IPS-18c (cell line): ENCODE data around the gene WNT9B.

Experiments used
- H3K4me3 ChIP-seq: 2 replicates; pipeline ENCODE4 v1.7.0; 2013; ENCODE audit warnings: low read depth, mild to moderate bottlenecking, low read length, moderate library complexity; ENCODE audit not compliant: insufficient read depth
- H3K9me3 ChIP-seq: one replicate; pipeline ENCODE4 v1.6.1; 2013; ENCODE audit warnings: mild to moderate bottlenecking, low read length, moderate library complexity; ENCODE audit not compliant: control insufficient read depth, insufficient read depth

WNT9B gene, protein sequence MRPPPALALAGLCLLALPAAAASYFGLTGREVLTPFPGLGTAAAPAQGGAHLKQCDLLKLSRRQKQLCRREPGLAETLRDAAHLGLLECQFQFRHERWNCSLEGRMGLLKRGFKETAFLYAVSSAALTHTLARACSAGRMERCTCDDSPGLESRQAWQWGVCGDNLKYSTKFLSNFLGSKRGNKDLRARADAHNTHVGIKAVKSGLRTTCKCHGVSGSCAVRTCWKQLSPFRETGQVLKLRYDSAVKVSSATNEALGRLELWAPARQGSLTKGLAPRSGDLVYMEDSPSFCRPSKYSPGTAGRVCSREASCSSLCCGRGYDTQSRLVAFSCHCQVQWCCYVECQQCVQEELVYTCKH

DNA sequence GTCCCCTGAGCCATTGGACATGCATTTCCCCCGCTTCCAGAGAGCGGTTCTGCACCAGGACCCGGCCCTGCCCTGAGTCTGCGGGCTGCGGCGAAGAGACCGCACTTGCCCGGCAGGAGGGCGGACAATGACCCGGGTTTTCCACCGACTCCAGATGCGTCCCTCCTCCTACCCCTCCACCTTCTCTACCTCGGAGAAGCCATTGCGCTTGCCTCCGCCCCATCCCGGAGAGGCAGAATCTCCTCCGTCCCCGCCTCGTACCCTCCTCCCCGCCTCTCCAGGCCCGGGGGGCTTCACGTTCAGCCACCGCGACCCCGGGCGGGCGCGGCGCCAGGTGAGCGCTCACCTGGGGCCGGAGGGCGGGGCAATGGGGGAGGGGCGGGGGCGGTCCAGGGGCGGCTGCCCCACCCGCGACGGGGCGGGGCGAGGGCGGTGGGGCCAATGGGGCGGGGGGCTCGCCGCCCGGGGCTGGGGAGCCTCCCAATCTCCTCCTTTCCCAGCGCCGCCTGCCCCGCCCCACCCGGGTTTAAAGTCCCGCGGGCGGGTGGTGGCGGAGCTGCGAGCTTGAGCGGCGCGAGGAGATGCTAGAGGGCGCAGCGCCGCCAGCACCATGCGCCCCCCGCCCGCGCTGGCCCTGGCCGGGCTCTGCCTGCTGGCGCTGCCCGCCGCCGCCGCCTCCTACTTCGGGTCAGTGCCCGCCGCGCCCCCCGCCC is at the start of gene WNT9B:
WNT9B (plus strand) TSS at position 555 of the 713 bp plus-strand sequence; CDS start at position 611, 56 bp downstream.
- no peaks in the 10 kb centered on the region for H3K9me3 ChIP-seq
- peak within 1 kb of the TSS; percentile 67 for H3K4me3 ChIP-seq

DNA sequence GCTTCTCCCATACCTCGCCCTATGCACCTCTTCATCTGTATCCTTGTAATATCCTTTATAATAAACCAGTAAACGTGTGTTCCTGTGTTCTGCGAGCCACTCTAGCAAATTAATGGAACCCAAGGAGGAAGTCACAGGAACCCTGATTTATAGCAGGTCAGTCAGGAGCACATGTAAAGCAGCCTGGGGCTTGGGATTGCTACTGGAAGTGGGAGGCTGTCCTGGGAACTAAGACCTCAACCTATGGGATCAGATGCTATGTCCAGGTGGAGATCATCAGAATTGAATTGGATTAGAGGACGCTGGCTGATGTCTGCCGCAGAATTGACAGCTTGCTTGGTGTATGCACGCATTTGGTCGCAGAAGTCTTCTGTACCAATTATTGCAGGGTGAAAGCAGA is 48.6 kb upstream of the WNT9B start:
- Histone ChIP-seq H3K4me3 (no peak overlapping the region), H3K9me3 (no peaks in the 10 kb centered on the region)

DNA sequence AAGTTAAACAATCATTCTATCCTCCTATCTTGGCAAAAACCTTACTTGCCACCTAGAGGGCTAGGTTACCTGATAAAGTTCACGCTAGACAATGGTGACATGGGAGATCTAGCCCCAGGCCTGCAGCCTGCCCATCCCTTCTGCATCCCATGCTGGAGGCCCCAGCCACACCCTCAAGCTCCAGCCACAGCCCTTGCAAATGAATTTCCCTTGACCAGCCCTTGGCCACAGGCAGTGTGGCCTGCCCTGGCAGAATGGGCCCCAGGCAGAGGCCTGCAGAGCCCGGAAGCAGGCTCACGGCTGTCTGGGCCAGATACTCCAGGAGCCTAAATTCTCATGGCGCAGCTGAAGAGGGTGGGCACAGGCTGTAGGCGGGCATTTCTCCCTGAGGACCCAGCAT is 47.8 kb upstream of the WNT9B start:
- Histone ChIP-seq H3K9me3 (no peaks in the 10 kb centered on the region), H3K4me3 (no peak overlapping the region)

DNA sequence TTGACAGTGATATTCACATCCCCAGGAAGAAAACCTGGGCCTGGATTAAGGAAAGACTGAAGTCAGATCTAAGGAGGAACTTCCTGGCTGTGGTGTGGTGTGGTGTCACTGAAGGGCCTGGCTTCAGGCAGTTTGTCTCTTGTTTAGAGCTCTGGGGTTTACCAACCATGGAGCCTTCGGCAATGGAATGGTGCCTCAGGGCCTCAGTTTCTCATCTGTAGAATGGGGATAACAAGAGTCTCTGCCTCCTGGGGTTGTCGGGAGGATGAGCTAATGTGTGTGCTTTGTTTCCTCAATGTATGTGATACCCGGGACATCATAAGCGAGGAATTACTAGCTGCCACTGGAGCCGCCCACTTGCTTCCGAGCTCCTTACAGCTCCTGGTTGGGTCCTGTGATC is 45.6 kb upstream of the WNT9B start:
- H3K4me3 ChIP-seq = no peak overlapping the region

DNA sequence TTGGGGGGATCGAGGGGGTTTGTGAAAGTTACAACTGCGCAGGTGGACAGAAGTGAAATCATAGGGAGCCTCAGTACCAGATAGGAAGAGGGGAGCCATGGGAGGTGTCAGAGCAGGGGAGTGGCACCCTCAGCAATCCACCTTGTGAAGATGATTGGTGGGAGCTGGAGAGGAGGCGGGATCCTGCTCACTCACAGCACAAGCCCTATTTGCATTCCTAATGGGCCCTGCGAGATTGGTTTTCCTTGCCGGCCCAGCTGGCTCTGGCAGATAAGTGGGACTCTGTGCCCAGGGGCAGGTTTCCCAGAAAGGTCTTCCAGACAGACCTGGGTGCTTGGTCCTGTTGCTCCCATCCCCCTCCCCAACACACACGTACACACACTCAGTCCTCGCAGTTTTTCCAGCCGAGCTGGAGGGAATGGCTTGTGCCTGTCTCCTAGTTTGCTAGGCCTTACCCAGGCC is 42.2 kb upstream of the WNT9B start:
- Histone ChIP-seq H3K9me3 (no peaks in the 10 kb centered on the region), H3K4me3 (no peak overlapping the region)

More for the DNA sequence above, 45.6 kb upstream of the WNT9B start:
- H3K9me3 ChIP-seq = no peaks in the 10 kb centered on the region

DNA sequence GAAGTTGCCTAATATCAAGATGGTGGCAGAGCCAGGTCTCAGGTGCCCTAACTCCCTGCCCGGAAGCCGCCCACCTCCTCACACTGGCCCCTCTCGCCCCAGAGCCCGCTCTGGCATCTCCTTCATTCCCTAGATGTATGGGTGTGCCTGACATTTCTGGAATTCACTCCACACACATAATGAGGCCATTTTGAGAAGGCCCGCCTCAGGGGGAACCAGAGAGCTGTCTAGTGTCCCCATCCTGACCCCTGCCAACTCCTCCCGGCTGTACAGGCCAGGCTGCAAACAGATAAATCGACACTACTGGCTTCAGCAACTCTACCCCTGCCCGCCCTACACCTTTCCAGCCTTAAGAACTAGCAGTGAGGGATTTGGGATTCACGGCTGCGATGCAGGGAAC is 40.5 kb upstream of the WNT9B start:
- H3K9me3 ChIP-seq = no peaks in the 10 kb centered on the region
- H3K4me3 ChIP-seq = no peak overlapping the region

DNA sequence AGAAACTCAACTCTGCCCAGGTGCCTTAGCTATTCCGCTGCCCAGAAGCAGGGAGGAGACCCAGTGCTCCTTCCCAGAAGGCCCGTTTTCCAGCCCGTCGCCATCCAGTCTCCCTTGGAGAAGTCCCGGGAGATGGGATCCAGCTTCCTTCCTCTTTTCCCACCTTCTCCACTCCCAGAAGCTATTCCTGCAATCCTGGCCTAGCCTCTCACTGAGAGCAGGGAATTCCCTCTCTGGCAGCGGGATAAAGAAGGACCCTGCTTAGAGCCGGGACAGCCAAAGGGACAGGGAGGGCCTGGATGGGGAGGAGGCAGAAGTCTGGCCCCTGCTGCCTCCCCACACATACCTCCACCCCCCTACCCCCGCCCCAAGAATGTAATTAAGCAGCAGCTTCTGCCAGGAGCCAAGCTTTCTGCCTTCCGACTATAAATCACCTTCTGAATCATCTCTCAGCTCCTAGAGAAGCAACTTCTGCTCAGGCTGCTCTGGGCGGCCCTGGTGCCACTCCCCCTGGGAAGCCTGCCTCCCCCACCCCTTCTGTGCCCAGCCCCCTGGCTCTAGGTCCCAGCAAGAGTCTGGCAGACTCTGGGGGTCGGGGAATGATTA is 39.3 kb upstream of the WNT9B start:
- H3K4me3 ChIP-seq = no peak overlapping the region
- no peaks in the 10 kb centered on the region for H3K9me3 ChIP-seq

DNA sequence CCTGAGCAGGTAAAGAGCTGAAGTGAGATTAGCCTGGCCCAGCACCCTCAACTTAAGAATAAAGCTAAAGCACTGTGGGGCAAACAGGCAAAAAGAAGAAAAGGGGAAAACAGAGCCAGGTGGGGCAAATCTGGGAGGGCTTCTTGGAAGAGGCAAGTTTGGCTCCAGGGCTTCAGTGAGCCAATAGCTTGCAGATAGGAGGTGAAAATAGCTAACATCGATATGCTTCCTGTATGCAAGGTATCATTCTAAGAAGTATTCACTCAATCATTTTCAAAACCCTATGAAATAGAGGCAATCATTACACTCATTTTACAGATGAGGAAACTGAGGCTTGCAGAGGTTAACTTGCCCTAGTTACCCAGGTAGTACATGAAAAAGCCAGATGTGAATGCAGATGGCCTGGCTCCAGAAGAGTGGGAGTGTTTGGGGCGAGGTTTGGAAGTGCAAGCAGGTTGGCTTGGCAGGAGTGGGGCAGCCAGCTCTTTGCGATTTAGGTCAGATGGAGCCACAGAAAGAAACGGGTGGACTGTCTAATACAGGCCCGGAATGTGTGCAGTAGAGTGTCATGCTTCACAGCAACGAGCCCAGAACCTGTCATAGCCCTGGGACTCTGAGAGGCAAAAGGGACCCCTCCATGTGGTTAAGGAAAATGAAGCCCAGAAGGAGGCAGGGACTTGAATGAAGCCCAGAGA is 38.6 kb upstream of the WNT9B start:
- H3K4me3 ChIP-seq = no peak overlapping the region
- H3K9me3 ChIP-seq = no peaks in the 10 kb centered on the region

DNA sequence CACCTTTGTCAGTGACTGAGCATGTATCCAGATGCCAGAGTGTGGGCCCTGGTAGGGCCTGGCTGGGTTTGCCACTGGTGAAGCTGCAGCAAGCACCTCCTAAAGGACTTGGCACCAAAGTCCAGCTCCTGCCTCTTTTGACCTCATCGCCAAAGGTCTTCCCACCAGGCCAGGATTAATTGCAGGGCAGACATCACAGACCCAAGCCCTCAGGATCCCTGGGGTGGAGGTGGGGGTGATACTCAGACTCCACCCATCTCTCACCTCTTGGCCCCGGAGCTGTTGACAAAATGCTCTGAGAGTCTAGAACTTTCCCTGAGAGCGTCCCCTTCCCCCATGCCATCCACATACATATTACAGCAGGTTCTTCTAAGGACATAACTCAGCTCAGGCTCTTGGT is 37.5 kb upstream of the WNT9B start:
- H3K4me3 ChIP-seq = no peak overlapping the region
- no peaks in the 10 kb centered on the region for H3K9me3 ChIP-seq

DNA sequence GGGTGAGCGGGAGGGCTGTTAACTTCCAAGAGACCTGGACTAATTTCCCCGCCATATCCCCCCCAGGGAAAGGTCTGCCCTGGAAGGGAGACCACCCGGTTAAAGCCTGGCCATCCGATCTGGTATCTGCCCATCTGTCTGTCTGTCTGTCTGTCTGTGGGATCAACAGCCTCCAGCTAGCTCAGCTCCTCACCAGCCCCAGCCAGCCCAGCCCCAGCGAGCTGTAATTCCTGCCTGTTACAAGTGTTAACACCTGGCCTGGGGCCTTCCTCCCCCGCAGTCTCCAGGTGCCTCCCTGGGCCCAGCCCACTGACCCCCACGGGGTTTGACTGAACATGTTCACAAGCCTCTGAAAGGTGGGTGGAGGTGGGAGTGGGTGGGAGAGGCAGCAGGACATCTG is 36.9 kb upstream of the WNT9B start:
- Histone ChIP-seq H3K4me3 (no peak overlapping the region), H3K9me3 (no peaks in the 10 kb centered on the region)

DNA sequence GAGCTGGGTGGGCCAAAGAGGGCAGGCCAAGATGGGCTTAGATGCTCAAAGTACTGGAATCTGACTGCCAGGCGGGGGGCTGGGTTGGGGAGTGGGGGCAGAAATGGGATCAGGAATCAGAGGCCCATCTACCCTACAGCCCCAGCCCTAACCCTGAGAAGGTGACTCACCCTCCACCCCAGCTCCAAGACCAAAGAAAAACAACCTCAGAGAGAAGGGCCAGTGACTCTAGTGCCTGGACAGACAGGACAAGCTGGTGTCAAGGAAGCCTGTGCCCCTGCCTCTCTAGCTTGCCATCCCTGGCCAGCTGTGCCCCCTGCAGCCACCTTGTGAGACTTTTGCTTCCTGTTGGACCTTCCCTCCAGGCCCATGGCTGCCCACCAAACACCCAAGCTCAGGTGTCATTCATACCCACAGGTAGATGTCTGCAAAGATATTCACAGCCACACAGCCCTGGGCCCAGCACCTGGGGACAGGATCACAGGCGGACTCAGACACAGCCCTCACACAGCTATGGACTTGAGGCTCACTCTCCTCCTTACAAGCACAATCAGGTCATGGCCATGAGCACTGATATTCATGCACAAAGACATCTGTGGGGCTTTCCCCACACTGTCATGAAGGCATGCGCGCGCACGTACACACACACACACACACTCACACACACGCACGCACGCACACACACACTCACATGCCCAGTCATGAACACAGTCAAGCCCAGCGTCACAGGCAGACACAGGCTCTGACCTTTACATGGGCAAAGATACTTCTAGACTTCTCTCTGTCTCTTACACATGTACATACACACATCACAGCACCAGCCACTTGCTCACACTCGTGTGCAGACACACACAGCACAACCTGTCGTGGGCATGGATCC is 35.7 kb upstream of the WNT9B start:
- H3K4me3 ChIP-seq = no peak overlapping the region
- no peaks in the 10 kb centered on the region for H3K9me3 ChIP-seq

DNA sequence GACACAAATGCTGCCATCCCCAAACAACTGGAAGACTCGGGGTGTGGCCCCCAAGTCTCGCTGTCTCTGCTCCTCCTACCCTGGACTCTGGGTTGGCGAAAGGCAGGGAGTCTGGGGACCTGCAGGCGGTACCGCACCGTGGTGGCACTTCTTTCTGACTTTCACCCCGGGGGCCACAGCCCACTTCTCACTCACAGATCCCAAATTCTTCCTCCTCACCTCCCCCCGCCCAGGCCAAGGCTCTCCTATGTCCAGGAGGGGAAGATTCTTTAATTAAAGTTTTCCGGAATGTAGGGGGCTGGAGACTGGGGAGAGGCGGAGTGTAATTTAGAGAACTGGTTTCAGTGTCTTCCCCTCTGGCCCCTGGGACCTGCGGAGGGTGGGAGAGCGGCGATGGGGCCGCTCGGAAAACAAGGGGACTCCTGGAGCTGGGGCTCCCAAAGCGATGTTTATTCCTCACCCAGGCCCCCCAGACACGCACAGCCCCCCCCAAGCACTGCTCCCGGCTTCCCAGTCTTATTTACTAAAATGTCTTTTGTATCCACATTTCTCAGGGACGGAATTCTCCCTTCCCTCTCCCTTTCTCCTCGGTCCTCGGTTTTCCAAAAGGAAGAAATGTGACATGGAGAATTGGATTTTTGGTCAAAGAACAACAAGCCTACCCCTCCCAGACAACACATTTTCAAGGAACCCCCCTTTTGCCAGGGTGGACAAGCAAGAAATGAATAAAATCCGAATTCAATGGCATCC is 34.1 kb upstream of the WNT9B start:
- Histone ChIP-seq H3K9me3 (no peaks in the 10 kb centered on the region), H3K4me3 (peak overlapping the region; percentile 40; the same call in 1 of the 2 replicates)

DNA sequence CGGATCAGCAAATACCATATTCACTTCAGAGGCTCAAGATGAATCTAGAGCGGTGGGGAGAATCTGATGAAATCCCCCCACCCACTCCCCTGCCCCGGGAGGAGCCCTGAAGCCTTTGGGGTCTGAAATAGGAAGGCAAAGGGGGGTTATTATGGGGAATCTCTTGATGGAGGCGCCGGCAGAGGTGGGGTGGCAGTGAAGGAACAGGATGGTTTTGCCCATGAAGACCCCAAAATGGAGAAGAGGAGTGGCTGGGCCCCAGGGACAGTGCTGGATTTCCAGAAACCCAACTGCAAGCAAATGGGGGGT is 33.5 kb upstream of the WNT9B start:
- Histone ChIP-seq H3K9me3 (no peaks in the 10 kb centered on the region), H3K4me3 (peak overlapping the region; percentile 40; the same call in 1 of the 2 replicates)

DNA sequence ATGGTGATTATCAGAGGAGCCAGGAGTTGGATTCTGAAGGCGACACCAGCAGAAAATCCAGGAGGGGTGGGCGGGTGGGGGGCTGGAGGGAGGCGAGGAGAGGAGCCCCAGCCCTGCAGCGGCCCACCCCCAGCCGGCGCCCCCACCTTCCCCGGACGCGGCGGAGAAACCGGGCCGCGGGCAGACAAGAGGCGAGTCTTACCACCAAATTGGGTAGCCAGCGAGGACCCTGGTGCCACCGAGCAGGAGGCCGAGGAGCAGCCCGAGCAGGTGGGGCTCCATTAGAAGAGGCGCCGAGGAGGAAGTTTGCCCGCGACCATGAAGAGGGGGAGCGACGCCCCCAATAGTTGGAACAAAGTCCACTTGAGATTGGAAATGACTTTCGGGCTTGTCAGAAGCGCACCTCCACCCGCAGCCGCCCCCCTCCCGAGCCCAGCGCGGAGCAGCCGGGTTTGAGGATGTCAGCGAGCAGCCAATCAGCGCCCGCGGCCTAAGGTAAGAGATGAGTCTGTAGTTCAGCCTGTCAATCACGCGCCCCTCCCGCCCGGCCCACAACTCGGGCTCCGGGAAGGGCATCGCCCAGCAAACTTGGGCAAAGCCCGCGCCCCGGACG is 33.0 kb upstream of the WNT9B start, which contains the start of gene WNT3:
WNT3 (minus strand) TSS at position 377 of the 613 bp plus-strand sequence; CDS start at position 282, 95 bp downstream.
- peak within 1 kb of the TSS; percentile 59 for H3K4me3 ChIP-seq
- H3K9me3 ChIP-seq = no peaks in the 10 kb centered on the region

DNA sequence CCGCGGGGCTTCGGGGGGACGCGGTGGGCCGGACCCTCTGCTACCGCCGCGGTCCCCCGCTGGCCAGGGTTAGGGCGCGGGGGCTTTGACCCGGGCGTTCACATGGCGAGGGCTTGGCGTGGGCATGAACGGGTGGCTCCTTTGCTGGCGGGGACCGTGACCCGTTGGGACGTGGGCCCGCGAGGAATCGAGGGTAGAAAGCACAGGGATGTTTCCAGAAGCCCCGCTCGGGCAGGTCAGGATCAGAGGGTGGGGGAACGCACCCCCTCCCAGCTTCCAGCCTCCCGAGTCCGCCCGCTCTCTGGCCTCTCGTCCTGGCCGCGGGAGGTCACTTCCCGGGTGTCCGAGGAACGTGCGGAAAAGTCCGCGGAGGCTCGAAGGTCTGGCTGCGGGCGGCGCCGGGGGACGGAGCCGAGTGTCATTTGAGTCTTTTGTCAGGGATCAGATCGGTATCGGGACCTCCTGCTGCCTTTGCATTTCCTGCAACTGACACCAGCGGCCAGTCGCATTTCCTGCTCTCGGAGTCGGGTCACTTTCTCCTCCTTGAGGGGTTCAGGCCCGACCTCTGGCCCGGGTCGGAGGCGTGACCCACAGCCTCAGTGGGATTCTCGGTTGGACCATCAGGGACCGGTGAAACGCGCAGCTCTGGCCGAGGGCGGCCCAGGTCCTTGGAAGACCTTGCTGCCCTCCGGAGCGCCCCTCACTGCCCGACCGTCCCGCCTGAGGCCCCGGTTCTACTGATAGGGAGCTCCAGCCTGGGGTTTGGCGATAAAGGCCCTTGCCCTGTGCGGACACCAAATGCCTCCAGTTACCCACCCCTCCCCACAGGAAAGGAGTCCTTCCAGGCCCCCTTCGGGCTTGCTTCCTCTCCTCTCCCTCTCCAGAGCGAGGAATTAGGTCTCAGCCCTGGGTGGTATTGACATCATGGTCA is 32.2 kb upstream of the WNT9B start:
- Histone ChIP-seq H3K9me3 (no peaks in the 10 kb centered on the region), H3K4me3 (peak overlapping the region; percentile 59)
